Stimulated activated CD8-positive, alpha-beta memory T cell treated with anti-CD3 and anti-CD28 coated beads, Interleukin-12 subunit alpha, Interleukin-12 subunit beta, amount 100 ng/mL, for 4 hours (primary cell): ENCODE results near the gene NTHL1.

Source experiments
- DNase-seq: peaks from one replicate; pipeline ENCODE4 v3.0.0-alpha.2; 2020; ENCODE audit warnings: low read depth

Gene NTHL1

DNA sequence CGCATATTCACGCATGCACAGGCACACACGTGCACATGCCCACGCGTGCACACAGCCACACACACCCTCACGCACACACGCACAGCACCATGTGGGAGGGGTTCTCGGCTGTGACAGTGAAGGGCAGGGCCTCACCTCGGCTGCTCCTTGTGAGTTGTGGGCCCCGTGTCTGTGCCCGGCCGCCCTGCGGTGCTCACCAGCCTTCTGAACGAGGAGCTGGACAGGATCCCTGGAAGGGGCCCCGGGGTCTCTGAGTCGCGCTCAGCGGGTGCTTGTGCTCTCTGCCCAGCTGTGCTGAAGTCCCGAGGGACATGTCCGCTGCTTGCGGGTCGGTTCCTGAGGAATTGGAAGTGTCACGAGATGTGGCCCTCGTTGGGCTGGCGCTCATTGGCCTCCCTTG, 16.2 kb upstream of the NTHL1 start:
- no peak for DNase-seq

DNA sequence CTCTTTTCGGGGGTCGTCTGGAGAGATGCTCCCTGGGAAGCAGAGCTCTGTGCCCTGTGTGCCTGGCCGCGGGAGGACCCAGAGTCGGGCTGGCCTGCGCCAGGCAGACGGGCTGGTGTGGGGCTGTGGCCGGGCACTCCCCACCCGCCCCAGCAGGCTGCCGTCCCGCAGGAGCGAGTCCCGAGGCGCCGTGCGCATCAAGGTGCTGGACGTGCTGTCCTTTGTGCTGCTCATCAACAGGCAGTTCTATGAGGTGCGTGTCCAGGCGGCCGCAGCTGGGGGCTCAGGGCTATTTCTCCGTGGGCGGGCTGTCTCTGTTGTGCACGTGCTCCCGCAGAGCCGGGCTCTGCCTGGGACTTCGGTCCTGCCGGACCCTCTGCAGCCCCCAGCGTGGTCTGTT, 15.2 kb upstream of the NTHL1 start:
- no peak for DNase-seq

GRCh38 chr16:2061526-2061925, 13.9 kb upstream of the NTHL1 start:
- DNase-seq, result no peak

- no peak for DNase-seq
Observed at GRCh38 chr16:2061023-2061422, 13.4 kb upstream of the NTHL1 start.

- no peak for DNase-seq
Observed at GRCh38 chr16:2060346-2060745, 12.7 kb upstream of the NTHL1 start.

DNA sequence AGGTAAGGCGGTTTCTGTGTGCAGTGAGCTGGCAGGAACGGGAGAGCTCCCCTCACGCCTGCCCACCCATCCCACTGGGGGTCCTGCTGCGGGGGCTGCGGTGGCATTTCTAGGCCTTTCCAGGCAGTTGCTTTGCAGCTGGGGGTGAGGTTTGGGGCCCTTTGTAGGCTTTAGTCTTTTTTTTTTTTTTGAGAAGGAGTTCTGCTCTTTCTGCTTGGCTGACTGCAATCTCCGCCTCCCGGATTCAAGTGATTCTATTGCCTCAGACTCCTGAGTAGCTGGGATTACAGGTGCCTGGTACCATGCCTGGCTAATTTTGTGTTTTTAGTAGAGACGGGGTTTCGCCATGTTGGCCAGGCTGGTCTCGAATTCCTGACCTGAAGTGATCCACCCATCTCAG, 11.2 kb upstream of the NTHL1 start:
- no peak for DNase-seq

- DNase-seq, result no peak
Observed at GRCh38 chr16:2058420-2058819, 10.8 kb upstream of the NTHL1 start.

GRCh38 chr16:2057438-2057837, 9.8 kb upstream of the NTHL1 start:
- no peak for DNase-seq

DNA sequence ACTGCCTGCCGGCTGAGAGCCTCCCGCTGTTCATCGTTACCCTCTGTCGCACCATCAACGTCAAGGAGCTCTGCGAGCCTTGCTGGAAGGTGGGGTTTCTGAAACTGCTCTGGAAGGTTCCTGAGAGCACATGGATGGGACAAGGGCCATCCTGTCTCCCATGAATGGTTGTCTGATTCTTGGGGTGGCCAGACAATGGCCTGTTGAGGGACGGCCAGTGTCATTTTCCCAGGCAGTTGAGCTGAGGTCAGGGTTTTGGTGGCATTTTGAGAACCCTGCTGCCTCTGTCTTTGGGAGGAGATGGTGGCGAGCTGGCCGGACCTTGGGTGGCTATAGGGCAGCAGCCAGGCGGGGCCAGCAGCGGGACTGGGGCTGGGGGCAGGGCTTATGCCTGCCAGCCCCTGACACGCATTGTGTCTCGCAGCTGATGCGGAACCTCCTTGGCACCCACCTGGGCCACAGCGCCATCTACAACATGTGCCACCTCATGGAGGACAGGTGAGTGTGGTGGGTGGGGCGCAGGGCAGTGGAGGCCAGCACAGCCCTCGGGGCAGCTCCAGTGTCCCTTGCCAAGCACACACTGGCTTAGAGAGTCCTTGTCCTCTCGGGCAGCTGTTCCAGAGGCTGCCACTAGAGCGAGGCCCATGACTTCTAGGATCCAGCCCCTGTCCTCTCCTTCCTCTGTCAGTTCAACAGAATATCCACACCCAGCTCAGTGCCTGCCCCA, 9.2 kb upstream of the NTHL1 start:
- DNase-seq, result no peak

DNA sequence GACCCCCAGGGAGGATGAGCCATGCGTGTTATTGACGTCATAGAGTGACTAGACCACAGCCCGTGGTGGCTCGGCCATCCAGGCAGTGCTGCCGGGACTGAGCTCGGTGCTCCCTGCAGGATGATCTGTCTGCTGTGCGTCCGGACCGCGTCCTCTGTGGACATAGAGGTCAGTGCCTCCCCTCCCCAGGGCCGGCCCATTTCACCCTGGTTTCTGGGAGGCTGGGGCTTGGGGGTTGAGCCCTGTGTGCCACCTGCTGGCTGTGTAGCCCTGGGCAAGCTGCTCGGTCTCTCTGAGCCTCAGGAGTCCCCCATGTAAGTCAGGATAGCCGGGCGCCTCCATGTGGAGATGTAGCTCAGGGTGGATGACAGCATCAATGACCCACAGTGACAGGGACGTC, 8.4 kb upstream of the NTHL1 start:
- DNase-seq, result no peak

DNA sequence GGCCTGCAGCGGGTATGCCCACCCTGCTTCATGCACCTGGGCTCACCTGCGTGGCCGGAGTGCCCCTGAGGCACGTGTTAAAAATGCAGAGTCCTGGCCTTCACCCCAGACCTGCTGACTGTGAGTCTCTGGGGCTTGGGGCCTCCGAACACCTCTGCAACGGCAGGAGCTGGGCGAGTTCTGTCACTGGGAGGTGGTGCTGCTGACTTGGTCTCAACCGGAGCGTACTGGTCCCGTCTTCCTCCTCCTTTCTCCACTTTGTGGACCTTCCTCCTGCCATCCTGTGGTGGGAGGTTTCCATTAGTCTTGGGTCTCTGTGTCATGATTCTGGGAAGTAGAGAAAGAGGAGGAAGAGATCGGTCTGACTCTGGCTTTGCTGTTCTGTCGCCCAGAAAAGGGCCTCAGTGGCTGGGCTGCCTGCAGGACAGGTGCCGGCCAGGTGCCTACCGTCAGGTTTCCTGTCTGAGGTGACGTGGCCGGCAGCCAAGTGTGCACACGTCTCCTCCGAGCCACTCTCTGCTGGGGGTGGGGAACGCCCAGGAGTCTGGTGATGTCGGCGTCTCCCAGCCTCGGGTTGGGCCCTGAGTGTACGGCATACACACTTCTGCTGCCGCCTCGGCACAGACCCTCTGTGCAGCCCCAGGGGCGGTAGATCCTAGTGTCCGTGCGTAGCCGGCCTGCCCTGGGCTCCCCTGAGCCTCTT, 7.1 kb upstream of the NTHL1 start:
- no peak for DNase-seq

GRCh38 chr16:2053897-2054296, 6.3 kb upstream of the NTHL1 start:
- no peak for DNase-seq

- DNase-seq, result no peak
Observed at GRCh38 chr16:2053211-2053610, 5.6 kb upstream of the NTHL1 start.

DNA sequence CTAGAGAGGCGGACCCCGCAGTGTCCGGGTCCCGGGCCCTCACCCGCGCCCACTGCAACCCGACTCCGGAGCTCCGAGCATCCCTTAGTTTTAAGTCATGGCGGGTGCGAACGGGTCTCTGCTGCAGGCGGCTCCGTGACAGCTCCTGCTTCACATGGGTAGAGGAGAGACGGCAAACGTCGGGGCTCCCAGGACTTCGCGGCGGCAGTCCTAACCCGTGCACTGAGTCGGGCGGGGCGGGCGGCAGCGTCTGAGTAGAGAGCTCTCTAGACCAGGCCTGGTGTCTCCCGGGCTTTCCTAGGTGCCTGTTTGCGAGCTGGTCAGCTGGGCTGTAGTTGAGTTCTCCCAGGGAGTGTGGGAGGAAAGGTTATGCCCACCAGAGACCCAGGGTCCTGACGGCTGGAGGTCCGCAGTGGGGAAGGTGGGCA, 496 bp upstream of the NTHL1 start:
- DNase-seq, result no peak

- DNase-seq, result no peak
Observed at GRCh38 chr16:2046893-2047329, 723 bp downstream of the NTHL1 start.

GRCh38 chr16:2045965-2046892, 1.4 kb downstream of the NTHL1 start:
- no peak for DNase-seq

DNA sequence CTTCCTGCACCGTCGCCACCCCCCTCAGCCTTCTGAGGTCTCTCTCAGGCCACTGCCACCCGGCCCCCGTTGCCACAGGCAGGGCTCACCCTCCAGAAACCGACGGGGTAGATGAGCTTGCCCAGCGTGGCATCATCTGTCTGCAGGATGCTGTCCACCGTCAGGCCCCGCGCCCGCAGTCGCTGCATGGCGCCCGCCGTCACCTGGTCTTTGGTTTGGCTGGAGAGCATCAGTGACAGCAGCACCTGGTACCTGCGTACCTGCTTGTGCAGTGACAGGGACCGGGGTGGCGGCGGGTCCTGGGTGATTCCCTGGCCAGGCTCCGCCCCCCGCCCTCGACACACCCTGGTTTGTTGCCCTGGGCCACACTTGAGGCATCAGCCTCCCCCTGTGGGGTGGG, 3.1 kb downstream of the NTHL1 start:
- no peak for DNase-seq

- DNase-seq, result no peak
Observed at GRCh38 chr16:2043667-2044451, 3.8 kb downstream of the NTHL1 start.

DNA sequence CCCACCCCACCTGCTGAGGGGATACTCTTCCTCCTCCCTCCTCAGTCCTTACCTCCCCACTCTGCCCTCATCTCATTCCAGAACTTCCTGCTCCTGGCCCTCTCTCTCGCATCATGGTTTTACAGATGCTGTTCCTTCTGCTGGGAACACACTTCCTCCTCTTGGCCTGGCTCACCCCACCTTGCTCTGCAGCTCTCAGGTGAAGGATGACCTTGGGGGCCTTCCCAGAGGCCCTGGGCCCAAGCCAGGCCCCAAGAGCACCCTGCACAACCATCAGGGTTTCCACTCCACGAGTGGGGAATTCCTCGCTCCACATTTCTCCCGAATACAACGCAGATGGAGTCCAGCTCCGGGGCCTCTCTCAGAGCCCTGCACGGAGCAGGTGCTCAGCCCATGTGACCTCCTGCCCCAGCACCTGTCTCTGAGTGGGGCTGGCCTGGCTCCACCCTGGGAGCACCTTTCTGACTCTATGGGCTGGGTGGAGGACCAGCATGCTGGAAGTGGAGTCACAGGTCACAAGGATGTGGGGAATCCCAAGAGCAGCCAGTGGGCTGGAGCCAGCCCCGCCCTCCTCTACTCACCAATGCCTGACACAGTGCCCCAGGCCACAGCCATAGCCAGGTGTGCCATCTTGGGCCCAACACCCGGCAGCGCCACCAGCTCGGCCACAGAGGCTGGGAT, 4.5 kb downstream of the NTHL1 start:
- no peak for DNase-seq

GRCh38 chr16:2042171-2042985, 5.3 kb downstream of the NTHL1 start:
- DNase-seq, result no peak
